ENCODE results near the gene TTC19. TPM values are rescaled to one million over a fixed set of nuclear protein-coding genes. Genes with fewer than 3 reads are reported as not detected.
"Not testable (repeated sequence)": the region's sequence is repeated elsewhere in the genome, so short reads cannot be mapped to it uniquely, and the experiment has no call there.

Gene TTC19
- total and polyA plus RNA-seq, 4 donors: 16.1 to 29.8 (median 24.6) TPM

- 76% methylated on average over 1 of the region's 1 CpG for WGBS
- Histone ChIP-seq H3K9ac (ENCODE audit: low read depth in 1 of 2, low read length in 2 of 2) (no peak overlapping the region), H3K36me3 (ENCODE audit: control insufficient read depth in 4 of 4, insufficient read depth in 3 of 4, low read depth in 1 of 4, low read length in 3 of 4) (peaks cover 3 to 34% (median 25%) of the 10 kb centered on the region in 4 donors), H3K9me3 (ENCODE audit: control insufficient read depth in 4 of 4, low read length in 3 of 4) (no peaks in the 10 kb centered on the region), H3K27ac (ENCODE audit: low read depth in 1 of 2, low read length in 2 of 2) (no peak overlapping the region), H3K27me3 (ENCODE audit: control insufficient read depth in 4 of 4, insufficient read depth in 4 of 4, low read length in 3 of 4) (no peaks in the 10 kb centered on the region), H3K4me3 (ENCODE audit: low read depth in 1 of 3, low read length in 3 of 3) (no peak overlapping the region), H3K4me1 (ENCODE audit: control insufficient read depth in 4 of 4, insufficient read depth in 4 of 4, low read length in 3 of 4) (no peaks in the 10 kb centered on the region)
- no peak for DNase-seq (ENCODE audit: low spot score)
- TF ChIP-seq, protein P1, sequence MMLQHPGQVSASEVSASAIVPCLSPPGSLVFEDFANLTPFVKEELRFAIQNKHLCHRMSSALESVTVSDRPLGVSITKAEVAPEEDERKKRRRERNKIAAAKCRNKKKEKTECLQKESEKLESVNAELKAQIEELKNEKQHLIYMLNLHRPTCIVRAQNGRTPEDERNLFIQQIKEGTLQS (IDR thresholded peaks at IDR 0.05): no peak
- TF ChIP-seq RXRA (IDR thresholded peaks at IDR 0.05): no peak
- no peak for TF ChIP-seq YY1 (IDR thresholded peaks at IDR 0.05)
- TF ChIP-seq CTCF (IDR thresholded peaks at IDR 0.05; ENCODE audit: low read depth, low read length, missing input control): no peak
- TF ChIP-seq GABPA (IDR thresholded peaks at IDR 0.05 in 1 of 2, conservative IDR thresholded peaks at IDR 0.05 in 1 of 2): no peak
- TF ChIP-seq, protein P2, sequence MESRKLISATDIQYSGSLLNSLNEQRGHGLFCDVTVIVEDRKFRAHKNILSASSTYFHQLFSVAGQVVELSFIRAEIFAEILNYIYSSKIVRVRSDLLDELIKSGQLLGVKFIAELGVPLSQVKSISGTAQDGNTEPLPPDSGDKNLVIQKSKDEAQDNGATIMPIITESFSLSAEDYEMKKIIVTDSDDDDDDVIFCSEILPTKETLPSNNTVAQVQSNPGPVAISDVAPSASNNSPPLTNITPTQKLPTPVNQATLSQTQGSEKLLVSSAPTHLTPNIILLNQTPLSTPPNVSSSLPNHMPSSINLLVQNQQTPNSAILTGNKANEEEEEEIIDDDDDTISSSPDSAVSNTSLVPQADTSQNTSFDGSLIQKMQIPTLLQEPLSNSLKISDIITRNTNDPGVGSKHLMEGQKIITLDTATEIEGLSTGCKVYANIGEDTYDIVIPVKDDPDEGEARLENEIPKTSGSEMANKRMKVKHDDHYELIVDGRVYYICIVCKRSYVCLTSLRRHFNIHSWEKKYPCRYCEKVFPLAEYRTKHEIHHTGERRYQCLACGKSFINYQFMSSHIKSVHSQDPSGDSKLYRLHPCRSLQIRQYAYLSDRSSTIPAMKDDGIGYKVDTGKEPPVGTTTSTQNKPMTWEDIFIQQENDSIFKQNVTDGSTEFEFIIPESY (IDR thresholded peaks at IDR 0.05): no peak
- no peak for TF ChIP-seq JUND (IDR thresholded peaks at IDR 0.05)
- no peak for TF ChIP-seq HNF4G (IDR thresholded peaks at IDR 0.05)
- no peak for TF ChIP-seq FOXA2 (IDR thresholded peaks at IDR 0.05)
- no peak for TF ChIP-seq RAD21 (IDR thresholded peaks at IDR 0.05)
- TF ChIP-seq FOXA1 (IDR thresholded peaks at IDR 0.05): no peak
Measured at GRCh38 chr17:16052486-16052885, 52.9 kb downstream of the TTC19 start.

- H3K4me3 ChIP-seq (ENCODE audit: low read depth in 1 of 3, low read length in 3 of 3); H3K27ac ChIP-seq (ENCODE audit: low read depth in 1 of 2, low read length in 2 of 2); H3K9me3 ChIP-seq (ENCODE audit: control insufficient read depth in 4 of 4, low read length in 3 of 4); DNase-seq (ENCODE audit: low spot score); H3K9ac ChIP-seq (ENCODE audit: low read depth in 1 of 2, low read length in 2 of 2); H3K4me1 ChIP-seq (ENCODE audit: control insufficient read depth in 4 of 4, insufficient read depth in 4 of 4, low read length in 3 of 4); H3K27me3 ChIP-seq (ENCODE audit: control insufficient read depth in 4 of 4, insufficient read depth in 4 of 4, low read length in 3 of 4): not testable (repeated sequence)
- 75% methylated on average over 4 of the region's 4 CpGs for WGBS
- peaks cover 3 to 42% (median 30%) of the 10 kb centered on the region in 4 donors for H3K36me3 ChIP-seq (ENCODE audit: control insufficient read depth in 4 of 4, insufficient read depth in 3 of 4, low read depth in 1 of 4, low read length in 3 of 4)
Measured at GRCh38 chr17:16055139-16055538, 55.5 kb downstream of the TTC19 start.

- Histone ChIP-seq H3K9me3 (ENCODE audit: control insufficient read depth in 4 of 4, low read length in 3 of 4) (no peaks in the 10 kb centered on the region), H3K27ac (ENCODE audit: low read depth in 1 of 2, low read length in 2 of 2) (no peak overlapping the region), H3K36me3 (ENCODE audit: control insufficient read depth in 4 of 4, insufficient read depth in 3 of 4, low read depth in 1 of 4, low read length in 3 of 4) (peaks cover 12 to 78% (median 64%) of the 10 kb centered on the region in 4 donors), H3K9ac (ENCODE audit: low read depth in 1 of 2, low read length in 2 of 2) (no peak overlapping the region), H3K4me3 (ENCODE audit: low read depth in 1 of 3, low read length in 3 of 3) (no peak overlapping the region), H3K27me3 (ENCODE audit: control insufficient read depth in 4 of 4, insufficient read depth in 4 of 4, low read length in 3 of 4) (no peaks in the 10 kb centered on the region), H3K4me1 (ENCODE audit: control insufficient read depth in 4 of 4, insufficient read depth in 4 of 4, low read length in 3 of 4) (no peaks in the 10 kb centered on the region)
- 95% methylated on average over 2 of the region's 2 CpGs for WGBS
- TF ChIP-seq RAD21 (IDR thresholded peaks at IDR 0.05) (no peak), HNF4G (IDR thresholded peaks at IDR 0.05) (no peak), FOXA1 (IDR thresholded peaks at IDR 0.05) (no peak), YY1 (IDR thresholded peaks at IDR 0.05) (no peak), RXRA (IDR thresholded peaks at IDR 0.05) (no peak)
- no peak for DNase-seq (ENCODE audit: low spot score)
Measured at GRCh38 chr17:16061631-16062030, 62.0 kb downstream of the TTC19 start.

All from liver (tissue), 9 donors.